HG02798 (cell line): ENCODE measurements around the gene GPD2.
"Not testable (repeated sequence)": the region's sequence is repeated elsewhere in the genome, so short reads cannot be mapped to it uniquely, and the experiment has no call there.

Experiments used
- ATAC-seq: cut with Tn5 transposase; IDR thresholded peaks from one replicate; pipeline ENCODE4 v1.9.1; 2021; ENCODE audit warnings: mild to moderate bottlenecking; ENCODE audit not compliant: unreplicated experiment, poor library complexity

The GPD2 gene

DNA sequence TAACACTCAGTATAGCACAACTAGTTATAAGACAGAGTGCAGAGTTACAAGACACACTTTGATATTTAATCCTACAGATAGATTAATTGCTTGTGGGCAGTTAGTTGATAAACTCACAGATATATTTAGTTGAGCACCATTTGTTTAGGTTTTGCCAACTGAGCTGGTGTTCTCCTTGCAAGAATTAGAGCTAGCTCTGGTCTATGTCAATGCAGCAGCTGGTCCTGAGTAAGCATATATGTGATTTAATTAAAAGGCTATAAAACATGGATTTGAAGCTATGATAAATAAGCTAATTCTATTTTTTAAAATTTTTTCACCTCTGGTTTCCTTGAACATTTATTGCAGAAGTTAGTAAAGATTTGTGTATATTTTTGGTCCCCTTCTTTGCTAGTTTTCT lies 35.6 kb downstream of the GPD2 start:
- no peak for ATAC-seq

DNA sequence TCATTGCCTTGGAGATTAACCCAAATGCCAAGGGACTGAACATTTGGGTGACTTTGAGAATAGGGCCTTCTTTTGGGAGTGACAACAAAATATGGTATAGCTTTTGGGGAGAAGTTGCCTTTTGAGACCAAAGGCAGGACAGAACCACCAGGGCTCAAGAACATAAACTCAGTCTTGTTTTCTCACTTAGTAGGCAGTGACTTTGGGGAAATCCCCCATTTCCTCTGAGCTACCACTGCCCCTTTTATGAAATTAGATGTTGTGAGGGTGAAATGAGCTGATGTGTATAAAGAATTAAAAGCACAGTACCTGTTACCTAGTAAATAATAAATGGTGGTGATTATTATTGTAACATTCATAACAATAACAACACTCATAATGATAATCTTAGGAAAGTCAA lies 36.5 kb downstream of the GPD2 start:
- peak; percentile 54 for ATAC-seq

DNA sequence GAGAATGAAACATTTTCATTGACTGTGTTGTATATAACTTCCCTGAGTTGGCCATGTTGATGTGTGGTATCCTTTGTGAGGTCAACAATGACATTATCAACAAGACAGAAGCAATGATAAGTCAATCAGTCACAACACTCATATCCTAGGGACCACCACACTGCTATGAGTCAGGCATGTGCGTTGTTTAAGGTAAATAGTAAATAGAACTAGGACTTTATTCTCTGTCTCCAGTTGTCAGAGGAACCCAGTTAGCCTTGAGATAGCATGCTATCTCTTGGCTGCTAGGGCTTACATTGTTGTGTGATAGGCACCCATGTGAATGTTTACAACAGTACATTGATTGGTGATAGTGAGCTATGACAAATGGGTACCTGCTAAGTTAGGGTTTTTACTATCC lies 37.3 kb downstream of the GPD2 start:
- no peak for ATAC-seq

- no peak for ATAC-seq
Observed at GRCh38 chr2:156474401-156474800, 38.2 kb downstream of the GPD2 start.

GRCh38 chr2:156476021-156476849 lies 40.1 kb downstream of the GPD2 start:
- ATAC-seq: peak; percentile 43

DNA sequence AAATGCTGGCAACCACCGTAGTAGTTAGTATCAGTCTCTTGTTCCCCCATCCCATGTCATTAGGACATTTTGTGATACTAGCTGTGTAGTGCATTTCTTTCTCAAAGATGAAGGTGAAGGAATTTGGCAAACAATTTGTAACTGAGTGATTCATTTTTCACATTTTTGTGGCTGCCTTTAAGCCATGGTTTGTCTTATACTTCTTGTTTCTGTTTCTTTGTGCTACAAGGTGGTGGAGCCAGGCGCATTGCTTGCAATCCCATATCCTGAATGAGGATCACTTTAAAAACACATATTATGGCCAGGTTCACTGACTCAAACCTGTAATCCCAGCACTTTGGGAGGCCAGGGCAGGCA lies 40.6 kb downstream of the GPD2 start:
- ATAC-seq: peak; percentile 73

DNA sequence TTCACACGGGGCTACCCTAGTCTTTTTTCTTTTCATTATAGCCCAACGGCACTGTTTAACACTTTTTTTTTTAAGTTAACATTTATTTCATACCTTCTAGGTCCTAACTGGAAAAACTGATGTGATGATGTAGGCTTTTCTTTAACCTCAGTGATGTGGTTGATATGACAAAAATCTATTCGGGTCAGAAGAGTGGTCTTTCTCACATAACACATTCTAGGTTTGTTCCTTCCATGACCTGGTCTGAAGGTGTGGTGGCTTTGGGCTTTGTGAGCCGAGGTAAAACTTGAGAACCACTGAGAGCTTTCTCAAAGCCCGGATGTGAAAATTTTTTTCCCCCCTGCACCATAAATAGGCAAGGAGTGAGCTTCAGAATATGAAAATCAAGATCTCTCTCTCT lies 44.2 kb downstream of the GPD2 start:
- no peak for ATAC-seq

DNA sequence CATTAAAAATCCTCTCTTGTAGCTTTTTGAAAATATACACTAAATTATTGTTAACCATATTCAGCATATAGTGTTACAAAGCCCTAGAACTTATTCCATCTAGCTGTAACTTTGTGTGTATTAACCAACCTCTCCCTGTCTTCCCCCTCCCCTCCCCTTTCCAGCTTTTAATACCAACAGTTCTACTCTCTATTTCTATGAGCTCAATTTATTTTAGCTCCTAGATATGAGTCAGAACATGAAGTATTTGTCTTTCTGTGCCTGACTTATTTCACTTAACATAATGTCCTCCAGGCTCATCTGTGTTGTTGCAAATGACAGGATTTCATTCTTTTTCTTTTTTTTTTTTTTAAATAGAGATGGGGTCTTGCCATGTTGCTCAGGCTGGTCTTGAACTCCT lies 45.1 kb downstream of the GPD2 start:
- no peak for ATAC-seq

DNA sequence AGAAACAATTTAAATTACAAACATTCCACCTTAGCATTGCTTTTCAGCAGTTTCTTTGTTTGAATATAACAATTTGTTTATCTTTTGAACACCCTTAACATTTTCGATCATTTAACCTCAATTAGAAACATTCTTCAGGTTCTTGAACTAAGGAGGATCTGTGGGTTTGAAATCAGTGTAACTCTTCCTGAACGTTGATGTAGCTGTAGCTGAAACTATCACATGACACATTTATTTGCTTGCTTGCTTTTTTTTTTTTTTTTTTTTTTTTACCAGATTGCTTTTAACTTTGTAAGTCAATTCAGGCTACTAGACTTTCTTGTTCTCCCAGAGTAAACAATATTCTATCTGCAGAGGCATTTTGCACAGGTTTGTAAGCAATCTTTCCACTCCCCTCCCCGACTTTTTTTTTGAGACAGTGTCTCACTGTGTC lies 47.6 kb downstream of the GPD2 start:
- no peak for ATAC-seq

DNA sequence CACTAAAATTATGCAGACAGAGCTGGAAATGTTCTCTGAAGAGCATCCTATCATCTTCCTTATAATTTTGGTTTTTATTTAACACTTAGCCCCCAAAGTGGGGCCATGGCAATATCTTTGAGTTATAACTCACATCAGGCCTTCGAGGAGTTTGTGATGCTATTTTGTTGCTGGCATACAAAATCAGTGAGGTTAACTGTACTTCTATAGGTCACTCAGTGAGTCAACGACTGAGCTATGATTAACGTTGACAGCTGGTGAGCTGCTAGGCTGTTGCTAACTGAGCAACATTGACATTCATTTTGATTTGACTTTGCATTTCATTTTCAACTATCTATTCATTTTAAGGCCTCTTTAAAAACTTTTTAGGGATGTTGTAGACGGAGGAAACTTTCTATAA lies 50.0 kb downstream of the GPD2 start:
- ATAC-seq: no peak

GRCh38 chr2:156486614-156487013 lies 50.4 kb downstream of the GPD2 start:
- ATAC-seq: no peak

DNA sequence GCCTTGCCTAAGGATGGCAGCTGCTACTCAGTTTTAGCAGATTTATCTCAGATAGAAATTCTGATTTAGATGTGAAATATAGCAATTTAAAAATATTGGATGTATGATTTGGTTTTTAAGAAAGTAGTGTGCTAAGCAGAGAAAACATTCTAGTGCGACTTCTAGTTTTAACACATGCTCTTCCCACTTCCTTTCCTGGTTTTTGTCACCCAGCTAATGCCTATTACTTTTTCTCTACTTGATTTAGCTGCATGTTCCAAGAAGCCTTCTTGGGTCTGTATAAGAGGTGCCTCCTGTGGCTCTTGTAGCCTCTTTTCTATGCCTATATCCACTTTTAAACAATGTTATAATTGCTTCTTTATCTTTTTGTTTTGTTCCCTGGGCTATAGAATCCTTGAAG lies 53.0 kb downstream of the GPD2 start:
- ATAC-seq: no peak

DNA sequence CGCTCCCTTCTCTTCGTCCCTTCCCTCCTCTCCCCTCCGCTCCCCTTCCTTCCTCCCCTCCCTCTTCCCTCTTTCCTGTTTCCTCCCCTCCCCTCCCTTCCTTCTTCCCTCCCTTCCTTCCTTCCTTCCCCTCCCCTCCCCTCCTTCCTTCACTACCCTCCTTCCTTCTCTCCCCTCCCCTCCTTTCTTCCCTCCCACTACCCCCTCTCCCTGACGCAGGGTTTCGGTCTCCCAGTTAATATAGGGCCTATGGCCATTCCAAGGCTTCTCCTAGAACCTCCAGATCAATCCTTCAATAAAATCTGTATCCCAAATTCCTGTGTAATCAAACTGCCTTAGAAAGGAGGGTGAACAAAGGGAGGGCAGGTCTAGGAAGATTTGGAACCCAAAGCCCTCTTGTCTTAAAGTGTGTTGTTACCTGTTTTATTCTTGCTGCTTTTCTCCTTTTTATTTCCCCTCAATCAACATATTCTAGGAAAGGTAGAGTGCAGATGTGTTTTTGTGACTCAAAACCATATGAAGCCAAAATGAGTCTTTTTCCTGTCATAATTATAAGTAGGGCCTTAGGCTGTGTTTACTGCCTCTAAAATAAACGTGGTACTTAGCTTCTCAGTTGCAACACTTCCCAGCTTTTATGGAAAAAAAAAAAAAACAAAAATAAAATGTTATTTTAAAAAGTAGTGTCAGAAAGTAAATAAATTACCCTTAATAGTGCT lies 53.7 kb downstream of the GPD2 start:
- no peak for ATAC-seq

DNA sequence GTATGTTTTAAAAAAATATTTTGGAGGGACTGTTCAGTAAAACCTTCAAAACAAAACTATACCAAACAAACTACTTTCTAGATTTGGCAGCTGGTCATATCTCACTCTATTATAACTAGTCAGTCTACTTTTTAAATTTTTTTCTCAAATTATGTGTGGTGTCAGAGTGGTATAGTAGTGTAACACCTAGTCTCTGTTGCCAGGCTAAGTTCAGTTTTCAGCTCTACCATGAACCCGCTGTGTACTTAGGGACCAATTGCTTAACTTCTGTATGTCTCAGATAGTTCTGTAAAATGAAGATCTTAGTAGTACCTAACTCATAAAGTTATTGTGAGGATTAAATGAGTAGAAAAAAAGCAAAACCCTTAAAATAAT lies 54.3 kb downstream of the GPD2 start:
- no peak for ATAC-seq

DNA sequence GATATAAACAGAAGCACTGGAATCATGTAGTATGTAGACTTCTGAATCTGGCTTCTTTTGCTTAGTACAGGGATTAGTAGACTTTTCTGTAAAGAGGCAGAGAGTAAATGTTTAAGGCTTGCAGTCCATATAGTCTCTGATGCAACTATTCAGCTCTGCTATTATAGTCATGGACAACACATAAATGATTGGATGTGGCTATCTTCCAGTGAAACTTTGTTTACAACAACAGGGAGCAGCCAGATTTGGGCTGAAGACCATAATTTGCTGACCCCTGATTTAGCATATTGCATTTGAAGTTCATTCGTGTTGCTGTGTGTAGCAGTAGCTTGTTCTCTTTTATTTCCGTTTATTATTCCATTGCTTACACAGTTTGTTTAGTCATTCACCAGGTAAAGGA lies 55.0 kb downstream of the GPD2 start:
- ATAC-seq: no peak

DNA sequence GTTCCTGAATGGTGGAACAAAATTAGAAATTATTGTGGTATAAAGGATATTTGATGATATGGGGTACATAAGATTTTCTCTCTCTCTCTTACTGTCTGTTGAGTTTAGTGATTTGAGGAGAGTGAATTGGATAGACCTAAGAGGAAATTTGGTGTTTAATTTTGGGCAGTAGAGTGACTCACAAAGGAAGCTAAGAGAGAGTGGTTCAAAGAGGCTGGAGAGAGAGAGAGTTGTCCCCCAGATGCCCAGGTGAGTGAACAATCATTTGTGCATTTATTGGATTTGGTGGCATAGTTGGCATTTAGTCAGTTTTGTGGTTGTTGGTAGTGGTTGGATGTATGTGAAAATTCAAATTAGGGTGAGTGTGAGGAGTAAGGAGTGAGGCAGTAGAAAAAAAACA lies 56.8 kb downstream of the GPD2 start:
- ATAC-seq: no peak

- ATAC-seq: not testable (repeated sequence)
Observed at GRCh38 chr2:156495998-156496397, 59.8 kb downstream of the GPD2 start.

GRCh38 chr2:156505696-156506095 lies 69.5 kb downstream of the GPD2 start:
- ATAC-seq: peak; percentile 72

GRCh38 chr2:156511122-156511521 lies 74.9 kb downstream of the GPD2 start:
- ATAC-seq: no peak

DNA sequence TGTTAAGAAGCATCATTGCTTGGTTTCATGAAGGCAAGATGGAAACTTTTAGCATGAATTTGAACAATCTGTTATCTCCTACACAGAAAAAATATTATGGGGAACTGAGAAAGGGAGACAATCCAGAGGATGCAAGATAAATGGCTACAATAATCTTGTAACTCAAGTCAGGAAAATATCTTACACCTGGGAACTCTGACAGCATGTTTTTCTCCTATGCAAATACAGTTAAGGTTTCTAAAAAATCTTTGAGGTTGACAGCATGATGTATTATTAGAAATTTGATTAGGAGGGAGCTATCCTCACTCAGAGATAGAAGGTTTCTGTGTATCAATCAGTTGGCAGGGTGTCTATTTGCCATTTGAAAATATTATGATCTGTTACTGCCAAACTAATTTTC lies 75.6 kb downstream of the GPD2 start:
- peak; percentile 79 for ATAC-seq

DNA sequence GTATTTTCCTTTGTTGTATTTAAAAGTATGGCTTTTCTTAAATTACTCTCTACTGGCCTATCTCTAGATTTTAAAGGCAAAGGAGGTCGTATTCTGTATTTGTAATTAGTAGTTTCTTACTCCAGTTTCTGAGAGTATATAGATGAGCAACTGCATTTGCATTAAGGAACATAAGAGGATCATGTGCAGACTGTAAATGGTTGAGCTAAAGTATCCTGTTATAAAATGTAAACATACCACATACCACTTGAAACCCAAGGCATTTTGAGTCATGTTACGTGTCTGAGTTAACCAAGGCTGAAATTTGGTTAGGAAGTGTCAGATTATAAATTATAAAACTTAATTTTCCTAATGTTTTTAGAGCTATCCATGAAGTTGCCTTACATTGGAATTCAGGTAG lies 76.3 kb downstream of the GPD2 start:
- ATAC-seq: no peak

DNA sequence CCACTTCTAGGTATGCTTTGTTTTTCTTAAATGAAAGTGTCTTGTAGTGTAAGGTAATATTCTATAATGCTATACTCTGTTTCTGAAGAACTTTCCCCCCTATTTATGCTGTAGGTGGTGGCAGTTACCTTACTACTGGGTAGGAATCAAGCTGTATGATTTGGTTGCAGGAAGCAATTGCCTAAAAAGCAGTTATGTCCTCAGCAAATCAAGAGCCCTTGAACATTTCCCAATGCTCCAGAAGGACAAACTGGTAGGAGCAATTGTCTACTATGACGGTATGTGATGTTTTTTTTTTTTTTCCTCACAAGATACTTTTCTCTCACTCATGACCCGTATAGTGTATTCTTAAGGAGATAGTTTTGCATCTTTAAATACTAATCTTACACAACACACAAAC lies 77.0 kb downstream of the GPD2 start:
- ATAC-seq: no peak
